ENCODE measurements around the gene CHIT1. TPM values are rescaled to one million over a fixed set of nuclear protein-coding genes. Genes with fewer than 3 reads are reported as not detected.

CHIT1 gene
- total RNA-seq, 1 donor = not detected

- DNase-seq (ENCODE audit: low read depth) = peak; percentile 99
- H3K4me3 ChIP-seq (ENCODE audit: low read depth, low read length) = no peak overlapping the region
- TF ChIP-seq CTCF (IDR thresholded peaks at IDR 0.05; ENCODE audit: insufficient read depth, low read depth, low read length) = no peak
These were observed 26.8 kb downstream of the CHIT1 start for GRCh38 chr1:203202431-203203245.

- no peak for DNase-seq (ENCODE audit: low read depth)
- no peak for TF ChIP-seq CTCF (IDR thresholded peaks at IDR 0.05; ENCODE audit: insufficient read depth, low read depth, low read length)
- no peak overlapping the region for H3K4me3 ChIP-seq (ENCODE audit: low read depth, low read length)
These were observed 27.8 kb downstream of the CHIT1 start for GRCh38 chr1:203201516-203202205.

GRCh38 chr1:203200916-203201315, 28.6 kb downstream of the CHIT1 start:
- peak; percentile 4 for DNase-seq (ENCODE audit: low read depth)
- H3K4me3 ChIP-seq (ENCODE audit: low read depth, low read length) = no peak overlapping the region
- TF ChIP-seq CTCF (IDR thresholded peaks at IDR 0.05; ENCODE audit: insufficient read depth, low read depth, low read length) = no peak

GRCh38 chr1:203199816-203200571, 29.5 kb downstream of the CHIT1 start:
- no peak for TF ChIP-seq CTCF (IDR thresholded peaks at IDR 0.05; ENCODE audit: insufficient read depth, low read depth, low read length)
- H3K4me3 ChIP-seq (ENCODE audit: low read depth, low read length) = no peak overlapping the region
- DNase-seq (ENCODE audit: low read depth) = peak; percentile 92

GRCh38 chr1:203199481-203199815, 30.0 kb downstream of the CHIT1 start:
- no peak for DNase-seq (ENCODE audit: low read depth)
- H3K4me3 ChIP-seq (ENCODE audit: low read depth, low read length) = no peak overlapping the region
- TF ChIP-seq CTCF (IDR thresholded peaks at IDR 0.05; ENCODE audit: insufficient read depth, low read depth, low read length) = no peak

- H3K4me3 ChIP-seq (ENCODE audit: low read depth, low read length) = no peak overlapping the region
- TF ChIP-seq CTCF (IDR thresholded peaks at IDR 0.05; ENCODE audit: insufficient read depth, low read depth, low read length) = no peak
- no peak for DNase-seq (ENCODE audit: low read depth)
These were observed 30.5 kb downstream of the CHIT1 start for GRCh38 chr1:203199002-203199401.
